GM23248 (cell line): ENCODE data around the gene SMYD3. TPM values are rescaled to one million over a fixed set of nuclear protein-coding genes. Genes with fewer than 3 reads are reported as not detected.
A peak's percentile ranks its signal among the peaks of the same experiment; 100 is the strongest.

Experiments
- DNase-seq: peaks from one replicate; pipeline ENCODE4 v3.0.0-alpha.2; 2015
- H2AFZ ChIP-seq: fragments of 200-600 bp; sonication (generic); 2 replicates; pipeline ENCODE4 v1.6.1; 2016; ENCODE audit warnings: antibody characterized with exemption
- H3F3A ChIP-seq: fragments of 200-600 bp; sonication (generic); 2 replicates; pipeline ENCODE4 v1.6.1; 2016; ENCODE audit warnings: mild to moderate bottlenecking, antibody characterized with exemption, mixed run types; ENCODE audit not compliant: insufficient read depth
- H3K27ac ChIP-seq: fragments of 200-600 bp; sonication (generic); 2 replicates; pipeline ENCODE4 v1.5.1; 2016; ENCODE audit warnings: mild to moderate bottlenecking
- H3K27me3 ChIP-seq: fragments of 200-600 bp; sonication (generic); replicated peaks from 2 replicates; pipeline ENCODE4 v1.6.1; 2016; ENCODE audit warnings: mild to moderate bottlenecking; ENCODE audit not compliant: insufficient read depth
- H3K36me3 ChIP-seq: fragments of 200-600 bp; sonication (generic); 2 replicates; pipeline ENCODE4 v1.6.1; 2016; ENCODE audit warnings: low read depth, mild to moderate bottlenecking
- H3K4me1 ChIP-seq: fragments of 200-600 bp; sonication (generic); 2 replicates; pipeline ENCODE4 v1.6.1; 2016; ENCODE audit warnings: mild to moderate bottlenecking; ENCODE audit not compliant: insufficient read depth
- H3K4me2 ChIP-seq: fragments of 200-600 bp; sonication (generic); one replicate; pipeline ENCODE4 v1.6.1; 2016; ENCODE audit warnings: mild to moderate bottlenecking; ENCODE audit not compliant: unreplicated experiment
- H3K4me3 ChIP-seq: fragments of 200-600 bp; sonication (generic); 2 replicates; pipeline ENCODE4 v1.5.1; 2016; ENCODE audit warnings: mild to moderate bottlenecking
- H3K79me2 ChIP-seq: fragments of 200-600 bp; sonication (generic); 2 replicates; pipeline ENCODE4 v1.6.1; 2016; ENCODE audit warnings: mild to moderate bottlenecking; ENCODE audit not compliant: insufficient read depth
- H3K9ac ChIP-seq: fragments of 200-600 bp; sonication (generic); 2 replicates; pipeline ENCODE4 v1.6.1; 2016; ENCODE audit warnings: mild to moderate bottlenecking
- H3K9me2 ChIP-seq: fragments of 200-600 bp; sonication (generic); 2 replicates; pipeline ENCODE4 v1.6.1; 2016; ENCODE audit warnings: mixed run types, mild to moderate bottlenecking, moderate library complexity; ENCODE audit not compliant: insufficient read depth
- H3K9me3 ChIP-seq: fragments of 200-600 bp; sonication (generic); one replicate; pipeline ENCODE4 v1.6.1; 2017; ENCODE audit warnings: low read depth
- H4K20me1 ChIP-seq: fragments of 200-600 bp; sonication (generic); 2 replicates; pipeline ENCODE4 v1.6.0; 2016; ENCODE audit not compliant: insufficient read depth
- EZH2 ChIP-seq: fragments of 200-600 bp; sonication (generic); IDR thresholded peaks from 2 replicates; pipeline ENCODE4 v1.6.1; 2018; ENCODE audit warnings: antibody characterized with exemption, mild to moderate bottlenecking; ENCODE audit not compliant: insufficient read depth, poor library complexity, severe bottlenecking
- EZH2phosphoT487 ChIP-seq: fragments of 200-600 bp; sonication (generic); IDR thresholded peaks from 2 replicates; pipeline ENCODE4 v1.6.1; 2018; ENCODE audit warnings: antibody characterized with exemption, moderate library complexity, mild to moderate bottlenecking, low read depth; ENCODE audit not compliant: insufficient read depth
- WGBS, 2 experiments: methylation state at CpG; one replicate each; pipeline ENCODE4 v1.1.6; 2015 to 2017; ENCODE audit warnings: low lambda C conversion rate in 2 of 2, low coverage in 1 of 2; ENCODE audit errors: missing lambda C conversion rate in 2 of 2; 5-methylcytosine and 5-hydroxymethylcytosine counted together
- in situ Hi-C: fragments of 300-500 bp; cut with MboI; formaldehyde crosslinking; loops from 2 replicates; pipeline ENCODE4 v1.15.0; 2020
- polyA plus RNA-seq: library from polyadenylated mRNA; unstranded; fragments of >200 nt; fragmentation: Nextera tagmentation; extraction: Ambion mirVana; gene quantifications from 2 replicates; pipeline ENCODE4 v1.2.1, GENCODE V29; 2016
- total RNA-seq: library from RNA; depleted of rRNA; stranded (reverse); fragments of >200 nt; shearing (Covaris generic); gene quantifications from 2 replicates; pipeline ENCODE4 v1.2.3, GENCODE V29; 2014

The SMYD3 gene
- total and polyA plus RNA-seq, 2 experiments from 2014 or later = 32.1 to 44.8 TPM

- Histone ChIP-seq H3K9me3 (no peaks in the 10 kb centered on the region), H2AFZ (no peak overlapping the region), H3K4me3 (no peak overlapping the region), H3K79me2 (no peaks in the 10 kb centered on the region), H3K36me3 (no peaks in the 10 kb centered on the region), H3K4me2 (no peak overlapping the region), H3F3A (no peaks in the 10 kb centered on the region), H3K9me2 (no peaks in the 10 kb centered on the region), H3K9ac (no peak overlapping the region), H3K27me3 (no peaks in the 10 kb centered on the region), H3K4me1 (no peaks in the 10 kb centered on the region; the same call in 1 of the 2 replicates), H4K20me1 (no peaks in the 10 kb centered on the region), H3K27ac (no peak overlapping the region)
- no peak for DNase-seq
- 95 to 99% methylated on average over 4 to 5 of the region's 5 CpGs for WGBS, 2 experiments
- in situ Hi-C loops = no loop called here
- no peak for TF ChIP-seq EZH2phosphoT487
- TF ChIP-seq EZH2 = no peak
Measured at GRCh38 chr1:245803666-245804037, 703.4 kb downstream of the SMYD3 start.

- in situ Hi-C loops = no loop called here
- Histone ChIP-seq H3K4me3 (no peak overlapping the region), H3K79me2 (no peaks in the 10 kb centered on the region), H4K20me1 (no peaks in the 10 kb centered on the region), H3K36me3 (no peaks in the 10 kb centered on the region), H3K4me1 (no peaks in the 10 kb centered on the region; the same call in 1 of the 2 replicates), H2AFZ (no peak overlapping the region), H3K4me2 (no peak overlapping the region), H3K9me3 (no peaks in the 10 kb centered on the region), H3K9ac (no peak overlapping the region), H3F3A (no peaks in the 10 kb centered on the region), H3K27me3 (no peaks in the 10 kb centered on the region), H3K9me2 (no peaks in the 10 kb centered on the region), H3K27ac (no peak overlapping the region)
- DNase-seq = peak; percentile 13
- WGBS, 2 experiments = 90% methylated on average over 9 of the region's 9 CpGs
- TF ChIP-seq EZH2 (no peak), EZH2phosphoT487 (no peak)
Measured at GRCh38 chr1:245802941-245803665, 704.0 kb downstream of the SMYD3 start.

GRCh38 chr1:245800901-245801605, 706.0 kb downstream of the SMYD3 start:
- DNase-seq = no peak
- WGBS, 2 experiments = 82 to 85% methylated on average over 6 of the region's 6 CpGs
- H3K4me3 ChIP-seq = no peak overlapping the region

GRCh38 chr1:245798349-245798711, 708.7 kb downstream of the SMYD3 start:
- Histone ChIP-seq H3K4me2 (no peak overlapping the region), H3K79me2 (no peaks in the 10 kb centered on the region), H3K4me3 (no peak overlapping the region), H3K9me2 (no peaks in the 10 kb centered on the region), H3F3A (no peaks in the 10 kb centered on the region), H3K36me3 (no peaks in the 10 kb centered on the region), H3K27ac (no peak overlapping the region), H3K27me3 (no peaks in the 10 kb centered on the region), H4K20me1 (no peaks in the 10 kb centered on the region), H3K9ac (no peak overlapping the region), H2AFZ (no peak overlapping the region), H3K4me1 (no peaks in the 10 kb centered on the region), H3K9me3 (no peaks in the 10 kb centered on the region)
- WGBS, 2 experiments = 63 to 96% methylated on average over 3 to 5 of the region's 5 CpGs
- no peak for TF ChIP-seq EZH2
- no peak for TF ChIP-seq EZH2phosphoT487
- in situ Hi-C loops = no loop called here
- no peak for DNase-seq

More at GRCh38 chr1:245800901-245801605, 706.0 kb downstream of the SMYD3 start:
- H4K20me1 ChIP-seq = no peaks in the 10 kb centered on the region
- H3K27ac ChIP-seq = no peak overlapping the region
- H3K4me1 ChIP-seq = no peaks in the 10 kb centered on the region
- H3K9ac ChIP-seq = no peak overlapping the region
- H3K36me3 ChIP-seq = no peaks in the 10 kb centered on the region
- no peaks in the 10 kb centered on the region for H3K9me2 ChIP-seq
- no peak overlapping the region for H2AFZ ChIP-seq
- H3K79me2 ChIP-seq = no peaks in the 10 kb centered on the region
- H3K4me2 ChIP-seq = no peak overlapping the region
- H3F3A ChIP-seq = no peaks in the 10 kb centered on the region
- no peaks in the 10 kb centered on the region for H3K27me3 ChIP-seq
- in situ Hi-C loops = no loop called here
- no peaks in the 10 kb centered on the region for H3K9me3 ChIP-seq
- TF ChIP-seq EZH2phosphoT487 (no peak), EZH2 (no peak)
